Osteoblast (primary cell): ENCODE measurements around the gene DLST. TPM values are rescaled to one million over a fixed set of nuclear protein-coding genes. Genes with fewer than 3 reads are reported as not detected.

Experiments
- DNase-seq: peaks from one replicate; pipeline ENCODE4 v3.0.0; 2011; ENCODE audit warnings: low spot score, mixed read lengths; ENCODE audit not compliant: insufficient read length; ENCODE audit errors: missing footprints
- H2AFZ ChIP-seq: 2 replicates; pipeline ENCODE4 v1.6.0; 2011; ENCODE audit warnings: mild to moderate bottlenecking, low read length
- H3K27ac ChIP-seq: 2 replicates; pipeline ENCODE4 v1.5.1; 2011; ENCODE audit warnings: mild to moderate bottlenecking, low read depth, low read length, moderate library complexity
- H3K27me3 ChIP-seq: 2 replicates; pipeline ENCODE4 v1.6.0; 2012; ENCODE audit warnings: mild to moderate bottlenecking, control low read depth, inconsistent platforms, low read length, moderate library complexity; ENCODE audit not compliant: insufficient read depth
- H3K36me3 ChIP-seq: 2 replicates; pipeline ENCODE4 v1.5.1; 2011; ENCODE audit warnings: mild to moderate bottlenecking, low read length, control low read depth, moderate library complexity; ENCODE audit not compliant: insufficient read depth
- H3K4me1 ChIP-seq: 2 replicates; pipeline ENCODE4 v1.5.1; 2011; ENCODE audit warnings: mild to moderate bottlenecking, low read length, control low read depth, moderate library complexity; ENCODE audit not compliant: insufficient read depth
- H3K4me2 ChIP-seq: 2 replicates; pipeline ENCODE4 v1.6.0; 2011; ENCODE audit warnings: mild to moderate bottlenecking, low read length; ENCODE audit not compliant: insufficient read depth
- H3K4me3 ChIP-seq: fragments of 200-600 bp; sonication (generic); 3 replicates; pipeline ENCODE4 v1.5.1; 2012; ENCODE audit warnings: mild to moderate bottlenecking, low read length, inconsistent platforms; ENCODE audit not compliant: insufficient read depth
- H3K79me2 ChIP-seq: 2 replicates; pipeline ENCODE4 v1.6.0; 2012; ENCODE audit warnings: mild to moderate bottlenecking, low read length, control low read depth, inconsistent platforms; ENCODE audit not compliant: insufficient read depth
- H3K9me3 ChIP-seq: 2 replicates; pipeline ENCODE4 v1.5.1; 2011; ENCODE audit warnings: low read depth, low read length, control low read depth
- H4K20me1 ChIP-seq: 2 replicates; pipeline ENCODE4 v1.6.0; 2012; ENCODE audit warnings: mild to moderate bottlenecking, low read length, control low read depth; ENCODE audit not compliant: insufficient read depth
- CTCF ChIP-seq: IDR thresholded peaks from 2 replicates; pipeline ENCODE4 v1.5.1; 2011; ENCODE audit warnings: mild to moderate bottlenecking, low read depth, low read length, moderate library complexity; ENCODE audit errors: extremely low read depth
- total RNA-seq: library from RNA; depleted of rRNA; stranded (reverse); fragments of >200 nt; gene quantifications from 2 replicates; pipeline ENCODE4 v1.2.3, GENCODE V29; 2012

Gene DLST
- total RNA-seq, 1 donor = 69.8 TPM

DNA sequence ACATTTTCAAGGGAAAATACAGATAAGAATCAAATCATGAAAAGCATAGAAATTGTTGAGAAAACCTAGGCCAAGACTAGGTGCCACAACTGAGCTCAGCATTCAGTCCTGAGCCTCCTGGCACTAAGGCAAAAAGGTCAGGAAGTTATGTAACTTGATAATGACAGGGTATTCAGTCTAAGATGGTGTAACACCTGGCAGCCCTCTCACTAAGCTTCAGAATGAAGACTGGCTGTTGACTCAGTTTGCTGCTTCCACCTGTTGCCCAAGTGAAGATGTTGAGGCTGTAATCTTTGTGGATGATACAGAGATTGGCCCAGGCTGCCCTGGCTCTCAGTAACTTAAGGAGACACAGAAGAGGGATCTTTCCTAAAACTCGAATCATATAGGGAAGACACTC lies 25.4 kb upstream of the DLST start:
- Histone ChIP-seq H3K27ac (no peak overlapping the region), H3K4me3 (no peak overlapping the region), H3K27me3 (no peaks in the 10 kb centered on the region), H4K20me1 (no peaks in the 10 kb centered on the region), H3K79me2 (no peaks in the 10 kb centered on the region), H3K9me3 (no peaks in the 10 kb centered on the region), H3K36me3 (no peaks in the 10 kb centered on the region), H3K4me1 (no peaks in the 10 kb centered on the region), H3K4me2 (no peak overlapping the region), H2AFZ (no peak overlapping the region)
- DNase-seq = no peak
- TF ChIP-seq CTCF = no peak

GRCh38 chr14:74858022-74858421 lies 23.7 kb upstream of the DLST start:
- no peaks in the 10 kb centered on the region for H3K9me3 ChIP-seq
- H3K4me1 ChIP-seq = no peaks in the 10 kb centered on the region
- no peak for DNase-seq
- no peak overlapping the region for H3K4me2 ChIP-seq
- no peaks in the 10 kb centered on the region for H4K20me1 ChIP-seq
- H3K27ac ChIP-seq = no peak overlapping the region
- H3K36me3 ChIP-seq = no peaks in the 10 kb centered on the region
- no peak for TF ChIP-seq CTCF
- H3K79me2 ChIP-seq = no peaks in the 10 kb centered on the region
- no peak overlapping the region for H3K4me3 ChIP-seq
- H3K27me3 ChIP-seq = no peaks in the 10 kb centered on the region
- no peak overlapping the region for H2AFZ ChIP-seq

GRCh38 chr14:74859757-74860552 lies 21.8 kb upstream of the DLST start:
- H3K4me1 ChIP-seq = no peaks in the 10 kb centered on the region
- no peaks in the 10 kb centered on the region for H3K79me2 ChIP-seq
- no peak overlapping the region for H2AFZ ChIP-seq
- H3K4me3 ChIP-seq = no peak overlapping the region
- no peaks in the 10 kb centered on the region for H3K36me3 ChIP-seq
- H4K20me1 ChIP-seq = no peaks in the 10 kb centered on the region
- no peak for TF ChIP-seq CTCF
- no peak overlapping the region for H3K4me2 ChIP-seq
- H3K27ac ChIP-seq = no peak overlapping the region
- no peaks in the 10 kb centered on the region for H3K27me3 ChIP-seq
- no peaks in the 10 kb centered on the region for H3K9me3 ChIP-seq
- DNase-seq = no peak

DNA sequence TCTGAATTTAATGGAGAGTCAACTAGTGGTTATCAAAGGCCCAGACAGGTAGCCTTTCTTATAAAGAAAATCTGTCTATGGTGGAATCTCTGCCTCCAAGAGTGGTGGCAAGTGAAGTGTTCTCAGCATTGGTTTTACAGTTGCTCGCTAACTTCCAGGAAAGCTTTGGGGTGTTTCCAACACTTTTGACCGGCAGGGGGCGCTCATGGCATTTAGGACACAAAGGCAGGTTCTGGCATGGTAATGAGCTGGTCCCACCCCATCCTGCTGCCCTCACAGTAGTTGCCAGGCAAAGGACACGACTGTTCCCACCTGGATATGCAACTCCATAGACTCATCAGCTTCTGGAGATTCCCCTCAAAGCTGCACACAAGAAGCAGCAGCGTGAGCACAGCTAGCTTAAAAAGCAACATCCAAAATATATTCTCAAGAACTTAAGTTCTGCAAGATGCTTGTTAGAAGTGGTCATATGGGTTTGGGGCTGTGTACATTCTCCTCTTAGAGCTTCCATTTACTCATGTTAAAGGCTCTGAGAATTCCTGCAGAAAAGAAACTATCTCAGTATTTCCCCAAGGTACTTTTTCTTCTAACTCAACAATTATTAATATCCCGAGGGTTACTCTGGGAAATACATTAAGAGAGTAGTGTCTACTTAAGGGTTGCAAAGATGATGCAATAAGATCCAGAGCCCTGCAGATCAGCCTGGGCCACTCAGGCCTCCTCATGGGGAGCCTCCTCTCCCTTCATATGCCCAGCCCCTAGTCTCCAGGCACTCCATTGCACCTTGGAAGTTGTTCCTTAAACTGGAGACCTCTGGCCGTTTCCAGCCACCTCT lies 20.6 kb upstream of the DLST start:
- TF ChIP-seq CTCF = peak; percentile 96
- H3K27ac ChIP-seq = no peak overlapping the region
- H3K9me3 ChIP-seq = no peaks in the 10 kb centered on the region
- no peaks in the 10 kb centered on the region for H3K4me1 ChIP-seq
- H3K4me2 ChIP-seq = no peak overlapping the region
- no peak overlapping the region for H3K4me3 ChIP-seq
- no peaks in the 10 kb centered on the region for H3K79me2 ChIP-seq
- no peak overlapping the region for H2AFZ ChIP-seq
- H3K36me3 ChIP-seq = no peaks in the 10 kb centered on the region
- peak; percentile 71 for DNase-seq
- no peaks in the 10 kb centered on the region for H3K27me3 ChIP-seq
- no peaks in the 10 kb centered on the region for H4K20me1 ChIP-seq
